Ovary (tissue), 9 donors: Measurements from ENCODE around the gene TXNRD2. TPM values are rescaled to one million over a fixed set of nuclear protein-coding genes. Genes with fewer than 3 reads are reported as not detected.

Experiments used
- DNase-seq, 5 donors: peaks; one replicate each; pipeline ENCODE4 v3.0.0-alpha.2; 2019 to 2020
- H3K27ac ChIP-seq, 2 donors: fragments of 200-600 bp; one replicate each; pipeline versions ENCODE4 v1.5.1 to v1.8.0; 2019 to 2022
- H3K27me3 ChIP-seq: fragments of 200-600 bp; one replicate; pipeline ENCODE4 v1.8.0; 2022
- H3K36me3 ChIP-seq: fragments of 200-600 bp; sonication (generic); one replicate; pipeline ENCODE4 v1.5.1; 2019
- H3K4me1 ChIP-seq: one replicate; pipeline ENCODE4 v1.8.1; 2013; ENCODE audit warnings: mild to moderate bottlenecking, moderate library complexity; ENCODE audit not compliant: insufficient read depth
- H3K4me3 ChIP-seq: fragments of 200-600 bp; sonication (generic); one replicate; pipeline ENCODE4 v1.5.1; 2017
- H3K9me3 ChIP-seq, 2 donors: fragments of 200-600 bp in 1 of 2; sonication (generic) in 1 of 2; one replicate each; pipeline versions ENCODE4 v1.5.1 to v1.8.1; 2013 to 2019; ENCODE audit warnings: mild to moderate bottlenecking in 1 of 2, moderate library complexity in 1 of 2
- CTCF ChIP-seq, 3 donors: fragments of 450-650 bp in 2 of 3; fragments of 200-600 bp in 1 of 3; IDR thresholded peaks; one replicate each; pipeline versions ENCODE4 v1.5.1 to v1.8.0; 2016 to 2022; ENCODE audit warnings: antibody characterized with exemption in 3 of 3, mild to moderate bottlenecking in 1 of 3
- EP300 ChIP-seq: sonication (generic); formaldehyde crosslinking; IDR thresholded peaks from one replicate; pipeline ENCODE4 v1.6.1; 2017; ENCODE audit warnings: antibody characterized with exemption
- POLR2A ChIP-seq: fragments of 450-650 bp; IDR thresholded peaks from one replicate; pipeline ENCODE4 v1.6.1; 2017; ENCODE audit warnings: antibody characterized with exemption, mild to moderate bottlenecking, moderate library complexity
- WGBS, 3 donors: extraction: QIAGEN DNeasy Blood & Tissue Kit in 1 of 3; methylation state at CpG; one replicate each; pipeline versions ENCODE4 v1.1.5 to v1.1.7; 2013 to 2017; 5-methylcytosine and 5-hydroxymethylcytosine counted together
- intact Hi-C, 4 donors: fragments of 100-400 bp; cut with DNase I; formaldehyde crosslinking; loops; one replicate each; pipeline versions ENCODE4 v1.11.0 to v1.15.1; 2022 to 2023
- polyA plus RNA-seq, 2 donors: library from polyadenylated mRNA; stranded (reverse); fragments of 200-250 nt in 1 of 2; fragments of 350-450 nt in 1 of 2; fragmentation: Illumina TruSeq in 1 of 2; extraction: RNeasy Lipid Tissue Mini Kit (QIAGEN cat#74804) in 1 of 2; gene quantifications; one replicate each; pipeline ENCODE4 v1.2.3, GENCODE V29; 2013 to 2014
- total RNA-seq, 7 donors: library from RNA; depleted of rRNA in 2 of 7; stranded (reverse); fragments of >200 nt in 2 of 7; fragmentation: NEBNext Ultra II Directional in 3 of 7; extraction: Animal tissue kit (Norgen Biotek cat#: 25700) in 3 of 7; gene quantifications; one replicate each; pipeline versions ENCODE4 v1.1.0 to v1.2.4, GENCODE V29; 2016 to 2023
- donor health status: DM: no; HTN: no; CAD: no; lungs with moderate emphysema.
- donor health status: DM: no; HTN: no; CAD: no.
- donor health status: Bipolar disorder and iron deficiency.
- donor health status: DM: yes; HTN: yes; CAD: no.
- donor health status: DM: no; HTN: no; CAD: no.
- donor health status: DM: yes; HTN: yes; CAD: no.

Gene TXNRD2
- total and polyA plus RNA-seq, 9 donors = 21.3 to 37.8 (median 26.9) TPM

DNA sequence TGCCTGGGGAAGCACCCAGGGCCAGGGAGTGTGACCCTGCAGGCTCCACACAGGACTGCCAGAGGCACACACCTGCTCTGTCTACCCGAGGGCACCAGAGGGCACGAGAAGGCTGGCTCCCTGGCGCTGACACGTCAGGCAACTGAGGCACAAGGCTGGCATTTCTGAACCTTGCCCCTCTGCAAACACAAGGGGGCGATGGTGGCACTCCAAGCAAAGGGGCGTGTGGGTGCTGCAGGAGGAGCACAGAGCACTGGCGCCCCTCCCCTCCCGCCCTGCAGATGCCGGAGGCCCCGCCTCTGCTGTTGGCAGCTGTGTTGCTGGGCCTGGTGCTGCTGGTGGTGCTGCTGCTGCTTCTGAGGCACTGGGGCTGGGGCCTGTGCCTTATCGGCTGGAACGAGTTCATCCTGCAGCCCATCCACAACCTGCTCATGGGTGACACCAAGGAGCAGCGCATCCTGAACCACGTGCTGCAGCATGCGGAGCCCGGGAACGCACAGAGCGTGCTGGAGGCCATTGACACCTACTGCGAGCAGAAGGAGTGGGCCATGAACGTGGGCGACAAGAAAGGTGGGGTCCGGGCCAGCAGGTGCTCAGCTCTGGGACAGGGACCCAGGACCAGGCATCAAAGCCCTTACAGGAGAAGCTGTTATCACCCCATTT is 20.8 kb upstream of the TXNRD2 start:
- Histone ChIP-seq H3K4me3 (no peak overlapping the region), H3K9me3 (no peaks in the 10 kb centered on the region), H3K27ac (no peak overlapping the region), H3K27me3 (no peaks in the 10 kb centered on the region), H3K36me3 (no peaks in the 10 kb centered on the region), H3K4me1 (peaks cover 7% of the 10 kb centered on the region)
- intact Hi-C loops = loop anchor here in 1 of 4 donors (10.0 kb wide), 1 partner anchor 152 kb away; the partner anchor contains the start of genes RANBP1 and TRMT2A
- DNase-seq = peak in 1 of 5 donors; percentile 42
- WGBS, 3 donors = 41 to 56% (median 50%) methylated on average over 17 to 22 of the region's 22 CpGs
- TF ChIP-seq EP300 (no peak), CTCF (IDR thresholded peaks at IDR 0.05) (no peak), POLR2A (no peak)

GRCh38 chr22:19961868-19962245 is 20.2 kb upstream of the TXNRD2 start:
- 78 to 87% (median 78%) methylated on average over 8 of the region's 8 CpGs for WGBS, 3 donors
- intact Hi-C loops = loop anchor here in 1 of 4 donors (10.0 kb wide), 1 partner anchor 153 kb away; the partner anchor contains the start of genes RANBP1 and TRMT2A

GRCh38 chr22:19961201-19961580 is 19.6 kb upstream of the TXNRD2 start:
- H3K4me1 ChIP-seq = peaks cover 7% of the 10 kb centered on the region
- peak overlapping the region in 1 of 2 donors; percentile 34 for H3K27ac ChIP-seq
- WGBS, 3 donors = 86 to 91% (median 89%) methylated on average over 9 of the region's 9 CpGs
- H3K9me3 ChIP-seq = no peaks in the 10 kb centered on the region
- no peak for DNase-seq
- H3K27me3 ChIP-seq = no peaks in the 10 kb centered on the region
- no peak overlapping the region for H3K4me3 ChIP-seq
- TF ChIP-seq CTCF (IDR thresholded peaks at IDR 0.05) = no peak
- TF ChIP-seq EP300 = no peak
- TF ChIP-seq POLR2A = no peak
- intact Hi-C loops = loop anchor here in 1 of 4 donors (10.0 kb wide), 1 partner anchor 154 kb away; the partner anchor contains the start of genes RANBP1 and TRMT2A
- H3K36me3 ChIP-seq = no peaks in the 10 kb centered on the region

More at GRCh38 chr22:19961868-19962245, 20.2 kb upstream of the TXNRD2 start:
- Histone ChIP-seq H3K4me1 (peaks cover 7% of the 10 kb centered on the region), H3K27me3 (no peaks in the 10 kb centered on the region), H3K9me3 (no peaks in the 10 kb centered on the region), H3K36me3 (no peaks in the 10 kb centered on the region), H3K27ac (no peak overlapping the region), H3K4me3 (no peak overlapping the region)
- no peak for DNase-seq
- TF ChIP-seq EP300 = no peak
- no peak for TF ChIP-seq CTCF (IDR thresholded peaks at IDR 0.05)
- TF ChIP-seq POLR2A = no peak

GRCh38 chr22:19960491-19961200 is 19.0 kb upstream of the TXNRD2 start:
- Histone ChIP-seq H3K36me3 (no peaks in the 10 kb centered on the region), H3K27ac (peak overlapping the region; percentile 27 to 34), H3K4me1 (peaks cover 7% of the 10 kb centered on the region), H3K27me3 (no peaks in the 10 kb centered on the region), H3K9me3 (no peaks in the 10 kb centered on the region), H3K4me3 (no peak overlapping the region)
- TF ChIP-seq POLR2A (no peak), CTCF (IDR thresholded peaks at IDR 0.05) (no peak), EP300 (no peak)
- intact Hi-C loops = loop anchor here in 1 of 4 donors (10.0 kb wide), 1 partner anchor 154 kb away; the partner anchor contains the start of genes RANBP1 and TRMT2A
- 81 to 87% (median 84%) methylated on average over 12 of the region's 12 CpGs for WGBS, 3 donors
- no peak for DNase-seq
